Activated naive CD8-positive, alpha-beta T cell treated with anti-CD3 and anti-CD28 coated beads, Interleukin-2, amount 50 U/mL, for 24 hours (primary cell): ENCODE measurements around the gene ATP5PO.

ENCODE experiments used
- ATAC-seq: fragments of 150-1000 bp; cut with Tn5 transposase; one replicate; pipeline ENCODE4 v1.10.0; 2021
- DNase-seq: peaks from one replicate; pipeline ENCODE4 v3.0.0; 2021
- H3K27ac Mint-ChIP-seq: one replicate; pipeline ENCODE4 v1.8.0; 2021; ENCODE audit warnings: mild to moderate bottlenecking, mixed read lengths
- H3K27me3 Mint-ChIP-seq: one replicate; pipeline ENCODE4 v1.8.0; 2021; ENCODE audit warnings: mixed read lengths
- H3K36me3 Mint-ChIP-seq: one replicate; pipeline ENCODE4 v1.8.0; 2021; ENCODE audit warnings: low read depth, mixed read lengths
- H3K4me1 Mint-ChIP-seq: one replicate; pipeline ENCODE4 v1.8.0; 2021; ENCODE audit warnings: mixed read lengths
- H3K4me3 Mint-ChIP-seq: one replicate; pipeline ENCODE4 v1.8.0; 2021; ENCODE audit warnings: mild to moderate bottlenecking, moderate library complexity, mixed read lengths
- H3K9me3 Mint-ChIP-seq: one replicate; pipeline ENCODE4 v1.8.0; 2021; ENCODE audit warnings: mixed read lengths

The ATP5PO gene, protein sequence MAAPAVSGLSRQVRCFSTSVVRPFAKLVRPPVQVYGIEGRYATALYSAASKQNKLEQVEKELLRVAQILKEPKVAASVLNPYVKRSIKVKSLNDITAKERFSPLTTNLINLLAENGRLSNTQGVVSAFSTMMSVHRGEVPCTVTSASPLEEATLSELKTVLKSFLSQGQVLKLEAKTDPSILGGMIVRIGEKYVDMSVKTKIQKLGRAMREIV

DNA sequence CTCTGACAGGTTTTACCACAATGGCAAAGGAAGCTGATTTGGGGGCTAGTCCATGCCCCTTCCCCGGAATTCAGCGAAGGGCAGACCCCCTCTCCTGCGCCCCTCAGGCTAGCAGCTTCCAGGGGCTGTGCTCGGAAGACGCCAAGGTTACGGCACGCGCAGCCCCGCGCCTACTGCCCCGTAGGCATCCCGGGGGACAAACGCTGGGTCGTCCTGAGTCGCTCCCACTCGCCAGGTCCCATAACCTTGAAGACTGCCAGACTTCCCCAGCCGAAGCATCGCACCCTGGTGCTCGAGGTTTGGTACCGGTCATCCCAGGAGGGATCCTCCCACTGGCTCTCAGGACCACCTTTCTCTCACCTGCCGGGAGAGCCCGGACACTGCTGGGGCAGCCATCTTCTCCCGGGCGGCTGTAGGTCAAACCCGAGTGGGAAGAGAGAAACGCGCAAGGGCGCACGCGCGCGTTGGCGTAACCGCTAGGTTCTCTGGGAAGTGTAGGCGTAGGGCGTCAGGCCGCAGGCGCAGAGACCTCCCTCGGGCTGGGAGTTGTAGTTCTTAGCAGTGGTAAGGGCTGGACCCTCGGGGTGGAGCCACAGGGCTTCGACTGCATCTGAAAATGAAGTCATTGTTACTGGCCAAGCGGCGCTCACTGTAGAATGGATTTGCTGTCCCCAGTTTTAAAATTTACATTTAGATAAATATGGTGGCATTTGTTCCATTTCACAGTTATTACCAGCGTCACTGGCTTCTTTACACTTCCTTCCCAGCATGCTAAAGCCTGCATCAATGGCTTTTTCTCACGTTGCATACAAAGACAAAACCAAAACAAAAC, at the start of gene ATP5PO:
Gene ATP5PO, minus strand, starts transcription at position 437 of the 832 bp plus-strand sequence. Its CDS starts 41 bp downstream, at position 396.
- Mint-ChIP-seq H3K9me3 (no peaks in the 10 kb centered on the region), H3K4me3 (peak within 1 kb of the TSS; percentile 97), H3K36me3 (peaks cover 19% of the 10 kb centered on the region), H3K27ac (peak within 1 kb of the TSS; percentile 96), H3K27me3 (no peaks in the 10 kb centered on the region), H3K4me1 (peaks cover 39% of the 10 kb centered on the region)
- DNase-seq (peak; percentile 97), ATAC-seq (peak; percentile 100)

GRCh38 chr21:33964706-33965325, 49.2 kb upstream of the ATP5PO start:
- H3K27me3 Mint-ChIP-seq, result no peaks in the 10 kb centered on the region
- peaks cover 22% of the 10 kb centered on the region for H3K36me3 Mint-ChIP-seq
- no peak overlapping the region for H3K4me3 Mint-ChIP-seq
- no peak for ATAC-seq
- H3K4me1 Mint-ChIP-seq, result peaks cover 11% of the 10 kb centered on the region
- no peak overlapping the region for H3K27ac Mint-ChIP-seq
- no peak for DNase-seq
- peaks cover 4% of the 10 kb centered on the region for H3K9me3 Mint-ChIP-seq

DNA sequence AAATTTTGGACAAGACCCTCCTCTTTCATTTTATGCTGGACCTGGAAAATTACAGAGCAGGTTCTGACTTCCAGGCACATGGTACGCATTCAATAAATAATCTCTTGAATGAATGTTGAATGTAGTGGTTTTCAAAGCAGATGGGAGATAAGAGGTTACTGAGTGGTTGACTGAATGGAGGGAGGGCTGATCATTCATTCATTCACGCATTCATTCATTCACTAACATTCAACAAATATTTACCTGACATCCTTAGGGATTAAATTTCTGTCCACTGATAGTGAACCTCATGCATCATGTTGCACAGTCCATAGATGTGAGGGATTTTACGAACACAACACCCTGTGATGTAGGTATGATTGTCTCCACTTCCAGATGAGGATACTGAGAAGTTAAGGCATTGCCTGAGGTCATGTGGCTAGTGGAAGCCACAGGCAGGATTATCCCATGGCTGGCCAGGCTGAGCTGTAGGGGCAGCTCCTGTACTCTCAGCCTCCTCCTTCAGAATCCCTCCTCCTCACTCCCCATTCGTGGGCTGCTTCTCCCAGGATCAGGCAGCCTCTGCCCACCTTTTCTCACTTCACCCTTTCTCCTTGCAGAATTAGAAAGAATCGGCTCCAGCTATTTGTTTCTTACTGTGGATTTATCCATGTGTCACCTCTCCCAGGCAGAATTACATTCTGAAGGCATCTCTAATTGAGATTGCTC, 48.4 kb upstream of the ATP5PO start:
- peaks cover 11% of the 10 kb centered on the region for H3K4me1 Mint-ChIP-seq
- H3K27ac Mint-ChIP-seq, result no peak overlapping the region
- peaks cover 12% of the 10 kb centered on the region for H3K9me3 Mint-ChIP-seq
- H3K27me3 Mint-ChIP-seq, result no peaks in the 10 kb centered on the region
- DNase-seq, result no peak
- H3K4me3 Mint-ChIP-seq, result no peak overlapping the region
- H3K36me3 Mint-ChIP-seq, result peaks cover 25% of the 10 kb centered on the region
- ATAC-seq, result no peak

DNA sequence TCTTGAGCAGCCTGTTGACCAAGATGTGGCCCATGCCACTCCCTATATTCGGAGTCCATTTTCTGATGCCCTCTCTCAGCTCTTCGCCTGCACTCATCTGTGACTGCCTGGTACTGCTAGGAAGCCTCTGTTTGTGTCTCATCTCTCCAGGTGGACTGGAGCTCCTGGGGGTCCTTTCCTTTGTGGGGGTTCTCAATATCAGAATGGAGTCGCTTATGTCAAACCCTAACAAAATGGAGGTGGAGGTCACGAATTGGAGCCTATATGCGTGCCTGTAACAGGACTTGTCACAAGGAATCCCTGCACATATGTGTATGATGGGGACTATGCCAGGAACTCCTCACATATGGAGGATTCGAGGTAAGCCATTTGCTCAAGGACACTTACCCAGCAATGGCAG, 46.7 kb upstream of the ATP5PO start:
- Mint-ChIP-seq H3K36me3 (peaks cover 29% of the 10 kb centered on the region), H3K27ac (no peak overlapping the region), H3K4me3 (no peak overlapping the region), H3K9me3 (peaks cover 20% of the 10 kb centered on the region), H3K4me1 (peaks cover 7% of the 10 kb centered on the region), H3K27me3 (no peaks in the 10 kb centered on the region)
- no peak for DNase-seq
- ATAC-seq, result no peak

GRCh38 chr21:33961061-33961460, 45.5 kb upstream of the ATP5PO start:
- ATAC-seq (no peak), DNase-seq (no peak)
- H3K4me3 Mint-ChIP-seq, result no peak overlapping the region
- H3K36me3 Mint-ChIP-seq, result peaks cover 28% of the 10 kb centered on the region
- H3K27me3 Mint-ChIP-seq, result no peaks in the 10 kb centered on the region
- peaks cover 20% of the 10 kb centered on the region for H3K9me3 Mint-ChIP-seq
- no peak overlapping the region for H3K27ac Mint-ChIP-seq
- H3K4me1 Mint-ChIP-seq, result peaks cover 14% of the 10 kb centered on the region

- H3K4me1 Mint-ChIP-seq, result peaks cover 24% of the 10 kb centered on the region
- H3K27ac Mint-ChIP-seq, result no peak overlapping the region
- no peak for ATAC-seq
- no peak for DNase-seq
- peaks cover 30% of the 10 kb centered on the region for H3K36me3 Mint-ChIP-seq
- no peak overlapping the region for H3K4me3 Mint-ChIP-seq
- peaks cover 20% of the 10 kb centered on the region for H3K9me3 Mint-ChIP-seq
- H3K27me3 Mint-ChIP-seq, result no peaks in the 10 kb centered on the region
These were observed 44.1 kb upstream of the ATP5PO start for GRCh38 chr21:33959680-33960079.

DNA sequence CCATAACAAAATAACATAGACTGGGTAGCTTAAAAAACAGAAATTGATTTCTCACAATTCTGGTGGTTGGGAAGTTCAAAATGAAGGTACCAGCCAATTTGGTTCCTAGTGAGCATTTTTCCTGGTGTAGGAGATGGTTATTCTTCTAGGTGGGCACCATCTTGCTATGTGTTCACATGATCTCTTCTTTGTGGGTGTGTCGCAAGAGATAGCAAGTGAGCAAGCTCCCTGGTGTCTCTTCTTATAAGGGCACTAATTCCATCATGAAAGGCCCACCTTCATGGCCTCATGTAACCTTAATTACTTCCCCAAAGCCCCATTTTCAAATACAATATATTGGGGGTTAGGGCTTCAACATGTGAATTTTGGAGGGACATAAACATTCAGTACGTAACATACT, 38.8 kb upstream of the ATP5PO start:
- Mint-ChIP-seq H3K27ac (no peak overlapping the region), H3K4me3 (no peak overlapping the region), H3K36me3 (peaks cover 20% of the 10 kb centered on the region), H3K27me3 (no peaks in the 10 kb centered on the region), H3K9me3 (peaks cover 11% of the 10 kb centered on the region), H3K4me1 (peaks cover 60% of the 10 kb centered on the region)
- DNase-seq, result no peak
- no peak for ATAC-seq

GRCh38 chr21:33951276-33952178, 35.9 kb upstream of the ATP5PO start:
- ATAC-seq (no peak), DNase-seq (no peak)
- Mint-ChIP-seq H3K27ac (peak overlapping the region; percentile 74), H3K4me3 (peak overlapping the region; percentile 42), H3K4me1 (peaks cover 86% of the 10 kb centered on the region), H3K9me3 (peaks cover 6% of the 10 kb centered on the region), H3K27me3 (peaks cover 4% of the 10 kb centered on the region), H3K36me3 (peaks cover 22% of the 10 kb centered on the region)

- H3K36me3 Mint-ChIP-seq, result peaks cover 22% of the 10 kb centered on the region
- H3K27me3 Mint-ChIP-seq, result peaks cover 4% of the 10 kb centered on the region
- peak overlapping the region; percentile 72 for H3K4me3 Mint-ChIP-seq
- H3K4me1 Mint-ChIP-seq, result peaks cover 86% of the 10 kb centered on the region
- DNase-seq, result no peak
- H3K9me3 Mint-ChIP-seq, result peaks cover 6% of the 10 kb centered on the region
- H3K27ac Mint-ChIP-seq, result peak overlapping the region; percentile 100
- ATAC-seq, result no peak
These were observed 35.0 kb upstream of the ATP5PO start for GRCh38 chr21:33950431-33951079.

DNA sequence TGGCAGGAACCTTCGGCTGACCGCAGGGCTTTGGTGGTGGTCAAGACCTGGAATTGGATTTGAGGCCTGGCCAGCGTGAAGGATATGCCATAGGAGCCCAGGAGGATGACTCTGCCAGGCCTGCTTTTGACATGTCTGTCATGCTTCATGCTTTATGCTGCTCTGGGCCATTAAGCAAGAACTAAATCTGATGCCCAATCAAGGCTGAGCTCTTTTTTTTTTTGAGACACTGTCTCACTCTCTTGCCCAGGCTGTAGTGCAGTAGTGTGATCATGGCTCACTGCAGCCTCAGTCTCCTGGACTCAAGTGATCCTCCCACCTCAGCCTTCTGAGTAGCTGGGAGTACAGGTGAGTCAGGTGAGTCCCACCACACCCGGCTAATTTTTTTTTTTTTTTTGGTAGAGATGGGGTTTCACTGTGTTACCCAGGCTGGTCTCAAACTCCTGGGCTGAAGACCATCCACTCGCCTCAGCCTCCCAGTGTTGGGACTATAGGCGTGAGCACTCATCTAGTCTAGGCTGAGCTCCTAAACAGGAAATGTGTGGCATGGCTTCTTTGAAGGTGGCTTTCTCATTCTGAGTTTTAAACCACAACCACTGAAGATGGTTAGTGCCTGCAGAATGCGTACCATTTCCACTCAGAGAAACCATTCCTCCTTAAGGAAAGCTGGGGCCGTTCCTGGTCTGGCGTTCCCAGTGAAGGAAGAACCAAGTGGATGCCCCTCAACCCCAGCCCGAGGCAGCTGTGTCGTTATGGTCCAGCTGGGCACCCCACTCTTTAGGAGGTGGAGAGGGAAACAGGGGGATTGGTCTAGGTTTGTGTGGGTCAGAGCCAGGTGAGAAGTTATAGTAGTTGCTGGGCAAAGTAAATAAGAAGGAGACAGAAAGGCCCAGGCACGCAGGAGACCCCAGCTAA, 34.2 kb upstream of the ATP5PO start:
- H3K27me3 Mint-ChIP-seq, result peaks cover 4% of the 10 kb centered on the region
- peak; percentile 69 for ATAC-seq
- peaks cover 85% of the 10 kb centered on the region for H3K4me1 Mint-ChIP-seq
- peak overlapping the region; percentile 72 for H3K4me3 Mint-ChIP-seq
- peaks cover 24% of the 10 kb centered on the region for H3K36me3 Mint-ChIP-seq
- H3K27ac Mint-ChIP-seq, result peak overlapping the region; percentile 100
- H3K9me3 Mint-ChIP-seq, result peaks cover 10% of the 10 kb centered on the region
- DNase-seq, result peak; percentile 61

DNA sequence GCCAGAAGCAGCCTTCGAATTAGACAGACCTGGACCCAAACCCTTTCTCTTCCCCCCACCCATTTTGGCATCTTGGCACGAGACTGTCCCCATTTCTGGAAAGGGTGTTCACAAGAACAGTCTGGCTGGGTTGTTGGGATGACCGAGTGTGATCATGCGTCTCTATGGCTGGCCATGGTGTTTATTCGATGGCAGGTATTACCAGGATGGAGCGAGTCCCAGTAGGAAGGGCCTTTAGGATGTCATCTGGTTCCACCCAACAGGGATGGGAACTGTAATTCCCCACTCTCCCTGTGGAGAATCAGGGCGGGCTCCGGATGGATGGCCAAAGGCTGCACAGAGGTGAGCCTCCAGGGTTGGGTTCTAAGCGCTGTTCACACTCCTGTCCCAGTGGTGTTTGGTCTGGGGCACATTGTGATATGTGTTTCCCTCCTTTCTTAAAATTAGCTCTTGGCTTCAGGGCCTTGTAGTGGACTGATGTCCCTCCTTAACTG, 33.4 kb upstream of the ATP5PO start:
- Mint-ChIP-seq H3K36me3 (peaks cover 27% of the 10 kb centered on the region), H3K4me3 (peak overlapping the region; percentile 72)

More for the DNA sequence above, 33.4 kb upstream of the ATP5PO start:
- ATAC-seq (no peak), DNase-seq (no peak)
- Mint-ChIP-seq H3K4me1 (peaks cover 87% of the 10 kb centered on the region), H3K27me3 (peaks cover 4% of the 10 kb centered on the region), H3K9me3 (peaks cover 17% of the 10 kb centered on the region), H3K27ac (peak overlapping the region; percentile 100)
